H54 (cell line): ENCODE measurements around the gene CLASP2.
"Not testable (repeated sequence)": the region's sequence is repeated elsewhere in the genome, so short reads cannot be mapped to it uniquely, and the experiment has no call there.

Experiments used
- DNase-seq: peaks from one replicate; pipeline ENCODE4 v3.0.0; 2011; ENCODE audit warnings: low spot score, mixed read lengths; ENCODE audit not compliant: insufficient read length
- FAIRE-seq: peaks from 3 replicates; lab custom pipeline; 2011; peaks lifted over from hg19 to GRCh38; lab: Jason Lieb, UNC
- POLR2A ChIP-seq: IDR thresholded peaks from 2 replicates; pipeline ENCODE4 v1.6.1; 2011; ENCODE audit warnings: low read depth, mild to moderate bottlenecking, low read length

CLASP2 gene

GRCh38 chr3:33717616-33717865 is 513 bp downstream of the CLASP2 start:
- FAIRE-seq (no peak), DNase-seq (peak; percentile 58)
- TF ChIP-seq POLR2A: no peak

DNA sequence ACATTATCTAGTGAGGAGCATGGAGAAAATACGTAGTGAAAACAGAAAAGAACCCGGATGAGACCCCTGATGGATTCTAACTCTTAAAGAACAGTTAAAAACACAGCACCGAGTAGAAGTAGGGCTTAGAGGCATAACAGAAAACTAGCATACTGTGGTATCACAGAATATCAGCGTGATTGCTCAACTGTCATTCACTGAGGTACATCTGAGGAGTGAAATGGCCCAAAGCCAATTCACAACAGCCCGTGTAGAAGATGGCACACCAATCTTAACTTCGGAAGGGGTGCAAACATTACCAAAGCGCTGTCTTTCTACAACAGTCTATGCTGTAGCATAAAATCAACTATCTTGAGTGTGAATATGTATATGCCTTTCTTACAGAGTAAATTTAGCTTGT is 1.8 kb downstream of the CLASP2 start:
- no peak for TF ChIP-seq POLR2A
- FAIRE-seq (peak; percentile 74), DNase-seq (no peak)

DNA sequence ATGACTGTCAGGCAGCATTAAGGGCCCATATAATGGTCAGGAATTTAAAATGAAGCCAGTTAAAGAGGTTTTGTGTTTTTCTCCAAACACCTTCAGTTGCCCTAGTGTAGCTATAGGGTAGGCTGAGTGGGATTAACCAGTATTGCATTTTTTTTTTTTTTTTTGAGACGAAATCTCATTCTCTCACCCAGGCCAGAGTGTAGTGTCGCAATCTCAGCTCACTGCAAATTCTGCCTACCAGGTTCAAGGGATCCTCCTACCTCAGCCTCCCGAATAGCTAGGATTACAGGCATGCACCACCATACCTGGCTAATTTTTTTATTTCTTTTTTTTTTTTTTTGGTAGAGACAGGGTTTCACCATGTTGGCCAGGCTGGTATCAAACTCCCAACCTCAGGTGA is 7.0 kb downstream of the CLASP2 start:
- DNase-seq (no peak), FAIRE-seq (no peak)
- TF ChIP-seq POLR2A: no peak

GRCh38 chr3:33706056-33706455 is 12.0 kb downstream of the CLASP2 start:
- no peak for FAIRE-seq
- TF ChIP-seq POLR2A: no peak
- DNase-seq: no peak

- no peak for DNase-seq
- TF ChIP-seq POLR2A: no peak
- FAIRE-seq: peak; percentile 27
Measured at GRCh38 chr3:33704891-33705290, 13.2 kb downstream of the CLASP2 start.

GRCh38 chr3:33699275-33699674 is 18.8 kb downstream of the CLASP2 start:
- TF ChIP-seq POLR2A: no peak
- DNase-seq (no peak), FAIRE-seq (no peak)

- DNase-seq: no peak
- no peak for TF ChIP-seq POLR2A
- no peak for FAIRE-seq
Measured at GRCh38 chr3:33694944-33695343, 23.1 kb downstream of the CLASP2 start.

DNA sequence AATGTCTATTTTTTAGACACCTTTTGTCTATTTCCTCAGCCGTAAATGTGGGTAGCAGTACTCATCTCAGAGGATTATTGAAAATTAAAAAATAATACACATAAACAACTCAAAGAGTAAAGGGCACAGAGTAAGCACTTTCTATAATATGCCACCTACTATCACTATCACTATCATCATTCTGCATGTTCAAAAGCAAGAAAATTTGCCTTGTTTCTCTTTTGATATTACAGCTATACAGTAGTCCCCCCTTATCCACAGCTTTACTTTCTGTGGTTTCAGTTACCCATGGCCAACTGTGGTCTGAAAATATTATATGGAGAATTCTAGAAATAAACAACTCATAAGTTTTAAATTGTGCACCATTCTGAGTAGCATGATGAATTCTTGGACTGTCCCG is 27.7 kb downstream of the CLASP2 start:
- FAIRE-seq (no peak), DNase-seq (no peak)
- no peak for TF ChIP-seq POLR2A

DNA sequence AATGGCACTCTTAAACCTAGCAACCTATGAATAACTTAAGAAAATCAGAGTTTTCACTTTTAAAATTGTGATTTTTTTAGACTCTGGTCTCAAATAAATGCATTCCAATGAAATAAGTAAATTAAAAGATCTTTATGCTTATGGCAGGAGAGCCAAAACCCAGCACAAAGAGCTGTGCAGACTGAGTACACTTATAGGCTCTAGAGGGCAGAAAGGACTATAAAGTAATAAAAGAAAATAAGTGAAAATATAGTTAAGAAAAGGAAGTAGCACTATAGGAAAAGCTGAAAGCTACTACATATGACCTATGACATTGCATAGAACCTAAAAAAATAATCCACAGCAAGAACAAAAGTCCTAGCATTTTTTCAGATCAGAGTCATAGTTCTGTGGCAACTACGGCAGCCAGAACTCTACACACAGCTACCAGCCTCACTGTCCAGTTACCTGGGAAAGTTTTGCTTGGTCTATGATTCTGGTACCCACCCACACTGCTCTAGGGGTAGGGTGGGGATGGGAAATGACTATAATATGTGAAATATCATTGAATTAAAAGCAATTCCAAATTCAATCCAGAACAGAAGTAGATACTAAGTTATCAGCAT is 30.5 kb downstream of the CLASP2 start:
- TF ChIP-seq POLR2A: no peak
- DNase-seq (peak; percentile 10), FAIRE-seq (peak; percentile 89)

GRCh38 chr3:33682770-33683169 is 35.3 kb downstream of the CLASP2 start:
- FAIRE-seq (no peak), DNase-seq (no peak)
- TF ChIP-seq POLR2A: no peak

DNA sequence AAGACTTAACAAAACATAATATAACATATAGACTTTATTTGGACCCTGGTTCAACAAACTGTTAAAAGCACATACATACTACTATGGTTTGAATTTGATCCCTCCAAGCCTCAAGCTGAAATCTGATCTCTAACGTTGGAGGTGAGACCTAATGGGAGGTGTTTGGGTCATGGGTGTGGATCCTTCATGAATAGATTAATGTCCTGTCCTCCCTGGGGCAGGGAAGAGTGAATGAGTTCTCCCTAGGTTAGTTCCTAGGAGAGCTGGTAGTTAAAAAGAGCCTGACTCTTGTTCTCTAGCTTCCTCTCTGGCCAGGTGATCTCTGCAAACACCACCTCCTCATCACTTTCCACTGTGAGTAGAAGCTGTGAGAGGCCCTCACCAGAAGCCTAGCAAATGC is 36.4 kb downstream of the CLASP2 start:
- DNase-seq: no peak
- no peak for TF ChIP-seq POLR2A
- FAIRE-seq: no peak

DNA sequence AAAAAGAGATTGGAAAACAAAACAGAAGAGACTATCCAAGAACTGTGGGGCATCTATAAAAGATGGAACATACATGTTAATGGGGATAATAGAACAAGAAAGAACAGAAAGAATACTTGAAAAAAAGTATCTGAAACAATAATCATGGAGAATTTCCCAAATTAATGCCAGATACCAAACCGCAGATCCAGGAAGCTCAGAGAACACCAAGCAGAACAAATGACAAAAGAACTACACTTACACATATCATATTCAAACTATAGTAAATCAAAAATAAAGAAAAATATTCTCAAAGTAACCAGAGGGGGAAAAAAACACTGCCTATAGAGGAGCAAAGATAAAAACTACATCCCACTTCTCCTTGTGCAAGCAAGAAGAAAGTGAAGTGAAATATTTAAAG is 40.0 kb downstream of the CLASP2 start:
- no peak for FAIRE-seq
- no peak for TF ChIP-seq POLR2A
- DNase-seq: no peak

GRCh38 chr3:33673436-33673835 is 44.6 kb downstream of the CLASP2 start:
- FAIRE-seq, DNase-seq: not testable (repeated sequence)

DNA sequence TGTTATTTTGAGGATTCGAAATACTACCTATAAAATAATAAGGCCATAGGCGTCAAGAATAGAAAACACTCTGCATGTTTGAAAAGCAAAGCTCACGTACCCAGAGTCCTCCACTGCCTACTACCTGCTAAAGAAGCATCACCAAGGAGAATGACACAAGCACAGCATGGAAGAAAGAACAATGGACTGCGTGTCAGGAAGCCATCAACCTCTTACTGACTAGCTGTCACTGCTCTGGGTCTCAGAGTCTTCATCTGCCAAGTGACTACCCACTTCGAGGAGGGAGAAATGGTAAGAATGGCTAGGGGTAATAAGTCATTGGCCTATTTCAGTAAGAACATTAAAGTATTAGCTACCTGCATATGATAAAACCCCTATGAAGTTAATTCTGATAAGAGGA is 49.4 kb downstream of the CLASP2 start:
- no peak for TF ChIP-seq POLR2A
- FAIRE-seq (no peak), DNase-seq (no peak)

GRCh38 chr3:33665294-33665693 is 52.8 kb downstream of the CLASP2 start:
- DNase-seq: no peak
- no peak for FAIRE-seq
- TF ChIP-seq POLR2A: no peak

DNA sequence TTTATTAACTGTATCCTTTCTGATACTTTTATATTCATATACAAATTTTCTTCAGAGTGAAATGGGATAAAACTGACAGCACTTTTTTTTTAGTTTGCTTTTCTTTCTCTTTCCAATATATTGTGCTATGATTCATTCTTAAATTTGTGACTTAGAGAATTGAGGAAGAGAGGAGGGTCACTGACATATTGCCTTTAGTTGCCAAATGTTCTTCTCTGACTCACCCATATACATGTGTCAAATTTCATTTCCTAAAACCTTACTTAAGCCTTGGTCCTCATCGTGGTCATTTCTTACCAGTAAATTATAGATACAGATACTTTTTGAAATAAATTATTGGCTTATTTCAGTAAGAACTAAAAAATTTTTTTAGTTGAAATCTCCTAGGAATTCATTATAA is 53.9 kb downstream of the CLASP2 start:
- FAIRE-seq (peak; percentile 94), DNase-seq (peak; percentile 21)

More for the DNA sequence above, 53.9 kb downstream of the CLASP2 start:
- no peak for TF ChIP-seq POLR2A
